Neural progenitor cell (in vitro differentiated cells): Measurements from ENCODE around the gene COL26A1. TPM values are rescaled to one million over a fixed set of nuclear protein-coding genes. Genes with fewer than 3 reads are reported as not detected.

Experiments used
- DNase-seq: peaks from one replicate; pipeline ENCODE4 v3.0.0-alpha.2; 2016; ENCODE audit warnings: low spot score
- H2AFZ ChIP-seq: fragments of 200-600 bp; sonication (generic); replicated peaks from 2 replicates; pipeline ENCODE4 v1.6.1; 2016; ENCODE audit warnings: antibody characterized with exemption
- H3F3A ChIP-seq: fragments of 200-600 bp; sonication (generic); 2 replicates; pipeline ENCODE4 v1.6.1; 2016; ENCODE audit warnings: antibody characterized with exemption, low read depth
- H3K27ac ChIP-seq: fragments of 200-600 bp; sonication (generic); 2 replicates; pipeline ENCODE4 v1.5.1; 2016; ENCODE audit warnings: mild to moderate bottlenecking
- H3K27me3 ChIP-seq: fragments of 200-600 bp; sonication (generic); 2 replicates; pipeline ENCODE4 v1.6.1; 2016; ENCODE audit warnings: mild to moderate bottlenecking, moderate library complexity
- H3K36me3 ChIP-seq: fragments of 200-600 bp; sonication (generic); 2 replicates; pipeline ENCODE4 v1.5.1; 2016
- H3K4me1 ChIP-seq: fragments of 200-600 bp; sonication (generic); 2 replicates; pipeline ENCODE4 v1.6.1; 2016; ENCODE audit warnings: mixed run types
- H3K4me2 ChIP-seq: fragments of 200-600 bp; sonication (generic); 2 replicates; pipeline ENCODE4 v1.6.1; 2016
- H3K4me3 ChIP-seq: fragments of 200-600 bp; sonication (generic); 2 replicates; pipeline ENCODE4 v1.5.1; 2016
- H3K79me2 ChIP-seq: fragments of 200-600 bp; sonication (generic); 2 replicates; pipeline ENCODE4 v1.6.1; 2016; ENCODE audit warnings: low read depth
- H3K9ac ChIP-seq: fragments of 200-600 bp; sonication (generic); 2 replicates; pipeline ENCODE4 v1.6.1; 2016
- H3K9me3 ChIP-seq: fragments of 200-600 bp; sonication (generic); 2 replicates; pipeline ENCODE4 v1.5.1; 2016; ENCODE audit warnings: low read depth
- H4K20me1 ChIP-seq: fragments of 200-600 bp; sonication (generic); 2 replicates; pipeline ENCODE4 v1.6.1; 2016; ENCODE audit warnings: low read depth
- H3K27ac Mint-ChIP-seq: 3 replicates; pipeline ENCODE4 v1.8.0; 2021; ENCODE audit warnings: mixed read lengths
- H3K27me3 Mint-ChIP-seq: 2 replicates; pipeline ENCODE4 v1.8.0; 2022; ENCODE audit warnings: low read depth, mild to moderate bottlenecking, inconsistent platforms, moderate library complexity, mixed read lengths; ENCODE audit not compliant: insufficient read depth
- H3K36me3 Mint-ChIP-seq: 3 replicates; pipeline ENCODE4 v1.8.0; 2021; ENCODE audit warnings: mixed read lengths
- H3K4me1 Mint-ChIP-seq: 3 replicates; pipeline ENCODE4 v1.8.0; 2021; ENCODE audit warnings: mixed read lengths
- H3K4me3 Mint-ChIP-seq: 3 replicates; pipeline ENCODE4 v1.8.0; 2021; ENCODE audit warnings: mild to moderate bottlenecking, moderate library complexity, mixed read lengths
- H3K9me3 Mint-ChIP-seq: 3 replicates; pipeline ENCODE4 v1.8.0; 2020; ENCODE audit warnings: mixed read lengths
- CTCF ChIP-seq: fragments of 200-600 bp; sonication (generic); IDR thresholded peaks from 2 replicates; pipeline ENCODE4 v1.5.1; 2017; ENCODE audit warnings: antibody characterized with exemption, mild to moderate bottlenecking
- EZH2 ChIP-seq: fragments of 200-600 bp; sonication (generic); IDR thresholded peaks from 2 replicates; pipeline ENCODE4 v1.6.1; 2017; ENCODE audit warnings: antibody characterized with exemption, mild to moderate bottlenecking, moderate library complexity
- EZH2phosphoT487 ChIP-seq: fragments of 200-600 bp; sonication (generic); IDR thresholded peaks from 2 replicates; pipeline ENCODE4 v1.6.1; 2017; ENCODE audit warnings: antibody characterized with exemption
- total RNA-seq: library from RNA; depleted of rRNA; stranded (reverse); fragments of >200 nt; gene quantifications from 2 replicates; pipeline ENCODE4 v1.2.3, GENCODE V29; 2015; ENCODE audit warnings: low replicate concordance

Gene COL26A1
- total RNA-seq, 1 donor from 2014 or later = 26.7 TPM

DNA sequence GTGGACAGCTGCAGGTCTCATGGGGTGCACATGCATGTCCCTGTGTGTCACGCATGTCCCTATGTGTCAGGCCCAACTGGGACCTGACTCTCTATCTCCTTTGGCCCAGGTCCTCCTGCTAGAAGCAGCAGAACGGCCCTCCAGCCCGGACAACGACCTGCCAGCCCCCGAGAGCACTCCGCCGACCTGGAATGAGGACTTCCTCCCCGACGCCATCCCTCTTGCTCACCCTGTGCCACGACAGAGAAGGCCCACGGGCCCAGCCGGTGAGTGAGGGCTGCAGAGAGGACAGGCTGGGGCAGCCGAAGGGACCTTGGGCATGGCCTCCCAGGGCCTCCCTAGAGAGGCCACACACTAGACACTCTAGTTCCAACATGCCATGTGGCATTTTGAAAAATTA, 177.1 kb downstream of the COL26A1 start:
- Histone ChIP-seq H3K9me3 (no peaks in the 10 kb centered on the region), H3K27ac (no peak overlapping the region), H3F3A (no peaks in the 10 kb centered on the region), H3K27me3 (no peaks in the 10 kb centered on the region), H4K20me1 (peaks cover 16% of the 10 kb centered on the region), H3K36me3 (no peaks in the 10 kb centered on the region), H3K4me1 (no peaks in the 10 kb centered on the region), H3K4me2 (no peak overlapping the region), H3K79me2 (no peaks in the 10 kb centered on the region), H3K9ac (no peak overlapping the region), H3K4me3 (no peak overlapping the region), H2AFZ (no peak overlapping the region)
- Mint-ChIP-seq H3K9me3 (no peaks in the 10 kb centered on the region), H3K36me3 (peaks cover 2% of the 10 kb centered on the region), H3K27me3 (peaks cover 5% of the 10 kb centered on the region), H3K27ac (no peak overlapping the region), H3K4me1 (peaks cover 4% of the 10 kb centered on the region), H3K4me3 (no peak overlapping the region)
- no peak for DNase-seq
- no peak for TF ChIP-seq CTCF
- TF ChIP-seq EZH2phosphoT487 = no peak
- TF ChIP-seq EZH2 = no peak

DNA sequence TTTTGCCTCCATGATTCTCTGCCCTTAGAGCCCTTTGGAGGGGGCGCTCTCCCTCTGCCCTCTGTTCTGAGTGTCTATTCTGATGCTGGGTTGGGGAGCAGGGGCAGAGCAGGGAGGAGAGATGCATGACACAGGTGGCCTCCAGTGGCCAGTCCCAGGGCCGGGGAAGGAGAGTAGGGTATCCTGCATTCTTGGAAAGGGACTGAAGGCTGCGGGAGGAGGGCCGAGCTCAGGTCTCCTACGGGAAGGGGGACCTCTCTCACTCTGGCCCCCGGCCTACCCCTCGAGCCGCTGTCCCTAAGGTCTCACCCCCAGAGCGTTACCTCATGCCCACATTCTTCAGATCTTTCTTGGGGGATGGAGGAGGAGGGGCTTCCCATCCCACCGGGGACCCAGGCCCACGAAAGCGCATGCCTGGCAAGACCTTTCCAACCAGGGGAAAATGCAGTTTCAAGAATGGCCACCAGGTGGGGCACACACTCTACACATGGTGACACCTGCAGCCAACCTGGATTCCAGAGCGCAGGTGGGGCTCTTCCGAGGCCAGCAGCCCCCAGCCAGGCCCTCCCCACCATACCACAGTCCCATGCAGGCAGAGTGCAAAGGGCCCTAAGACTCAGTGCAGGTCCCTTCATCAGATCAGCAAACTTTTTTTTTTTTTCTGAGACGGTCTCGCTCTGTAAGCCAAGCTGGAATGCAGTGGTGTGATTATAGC, 180.0 kb downstream of the COL26A1 start:
- Mint-ChIP-seq H3K4me3 (no peak overlapping the region), H3K27ac (no peak overlapping the region), H3K4me1 (peaks cover 5% of the 10 kb centered on the region), H3K9me3 (no peaks in the 10 kb centered on the region), H3K36me3 (peaks cover 8% of the 10 kb centered on the region), H3K27me3 (peaks cover 13% of the 10 kb centered on the region)
- Histone ChIP-seq H3K4me1 (no peaks in the 10 kb centered on the region), H3F3A (no peaks in the 10 kb centered on the region), H3K4me2 (no peak overlapping the region), H3K36me3 (no peaks in the 10 kb centered on the region), H2AFZ (no peak overlapping the region), H3K79me2 (no peaks in the 10 kb centered on the region), H3K27ac (no peak overlapping the region), H4K20me1 (peaks cover 16% of the 10 kb centered on the region), H3K9me3 (no peaks in the 10 kb centered on the region), H3K27me3 (no peaks in the 10 kb centered on the region), H3K9ac (no peak overlapping the region), H3K4me3 (no peak overlapping the region)
- TF ChIP-seq CTCF (peak; percentile 96), EZH2phosphoT487 (no peak), EZH2 (no peak)
- DNase-seq = peak; percentile 81

- Mint-ChIP-seq H3K27ac (no peak overlapping the region), H3K27me3 (peaks cover 13% of the 10 kb centered on the region), H3K4me3 (no peak overlapping the region), H3K9me3 (no peaks in the 10 kb centered on the region), H3K36me3 (peaks cover 11% of the 10 kb centered on the region), H3K4me1 (peaks cover 6% of the 10 kb centered on the region)
- DNase-seq = no peak
- H3K4me3 ChIP-seq = no peak overlapping the region
- H3K4me1 ChIP-seq = no peaks in the 10 kb centered on the region
- no peaks in the 10 kb centered on the region for H3F3A ChIP-seq
- H4K20me1 ChIP-seq = peaks cover 13% of the 10 kb centered on the region
- no peak overlapping the region for H2AFZ ChIP-seq
- no peaks in the 10 kb centered on the region for H3K36me3 ChIP-seq
- no peaks in the 10 kb centered on the region for H3K79me2 ChIP-seq
- H3K4me2 ChIP-seq = no peak overlapping the region
- no peaks in the 10 kb centered on the region for H3K27me3 ChIP-seq
- no peak for TF ChIP-seq CTCF
- TF ChIP-seq EZH2 = no peak
- TF ChIP-seq EZH2phosphoT487 = no peak
- no peaks in the 10 kb centered on the region for H3K9me3 ChIP-seq
- no peak overlapping the region for H3K9ac ChIP-seq
- no peak overlapping the region for H3K27ac ChIP-seq
These were observed 180.6 kb downstream of the COL26A1 start for GRCh38 chr7:101543242-101543766.
